GM19351 (cell line): ENCODE data around the gene PRKCE.

Experiments
- ATAC-seq: cut with Tn5 transposase; IDR thresholded peaks from one replicate; pipeline ENCODE4 v1.9.1; 2021; ENCODE audit warnings: mild to moderate bottlenecking, moderate library complexity; ENCODE audit not compliant: unreplicated experiment

The PRKCE gene

DNA sequence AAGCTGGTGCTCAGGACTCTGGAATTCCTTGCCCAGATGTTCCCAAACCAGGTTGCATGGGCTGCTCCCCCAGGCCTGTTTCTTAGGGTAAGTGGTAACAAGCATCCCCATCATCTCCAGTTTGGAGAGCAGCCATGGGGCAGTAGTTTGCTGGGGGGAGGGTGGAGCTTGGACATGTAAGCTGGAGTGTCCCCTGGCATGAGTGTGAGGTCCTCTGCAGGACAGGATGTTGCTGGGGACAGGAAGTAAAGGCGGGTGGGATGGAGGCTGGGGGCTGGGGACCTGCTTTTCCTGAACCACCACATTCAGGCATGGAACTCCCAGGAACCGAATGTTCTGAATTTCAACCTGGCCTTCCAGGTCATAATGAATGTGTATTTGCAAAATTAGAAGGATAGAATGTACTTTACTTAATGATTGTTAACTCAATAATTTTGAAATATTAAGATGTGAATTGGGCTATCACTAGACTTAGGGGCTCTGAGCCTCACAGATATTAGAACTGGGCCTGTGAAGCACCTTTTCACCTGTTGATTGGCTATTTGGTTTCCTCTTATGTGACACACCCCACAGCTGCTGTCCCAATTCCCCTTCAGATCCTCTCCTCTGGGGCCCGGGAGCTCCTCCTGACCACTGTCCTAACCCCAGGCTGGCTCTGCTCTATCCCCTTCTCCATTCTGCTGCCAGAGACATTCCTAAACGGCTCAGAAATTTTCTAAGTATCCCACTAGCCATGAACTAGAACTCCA lies 579.4 kb downstream of the PRKCE start:
- ATAC-seq: no peak

DNA sequence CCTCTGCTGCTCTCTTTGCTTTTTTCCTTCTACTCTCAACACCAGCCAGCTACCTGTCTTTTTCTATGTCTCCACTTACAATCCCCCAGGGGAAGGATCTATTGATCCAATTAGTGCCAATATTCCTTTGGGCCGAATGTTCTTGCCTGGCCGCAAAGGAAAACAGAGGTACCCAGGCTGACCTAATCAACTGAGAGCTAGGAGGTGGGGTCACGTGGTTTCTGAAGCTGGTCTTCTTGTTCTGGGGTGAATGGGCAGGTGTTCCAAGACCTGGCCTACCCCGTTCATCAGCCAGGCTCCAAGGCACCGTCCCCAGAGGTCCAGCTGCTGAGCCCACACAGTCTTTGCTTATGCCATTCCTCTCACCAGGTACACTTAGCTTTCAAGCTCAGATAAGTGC lies 580.2 kb downstream of the PRKCE start:
- ATAC-seq: no peak

DNA sequence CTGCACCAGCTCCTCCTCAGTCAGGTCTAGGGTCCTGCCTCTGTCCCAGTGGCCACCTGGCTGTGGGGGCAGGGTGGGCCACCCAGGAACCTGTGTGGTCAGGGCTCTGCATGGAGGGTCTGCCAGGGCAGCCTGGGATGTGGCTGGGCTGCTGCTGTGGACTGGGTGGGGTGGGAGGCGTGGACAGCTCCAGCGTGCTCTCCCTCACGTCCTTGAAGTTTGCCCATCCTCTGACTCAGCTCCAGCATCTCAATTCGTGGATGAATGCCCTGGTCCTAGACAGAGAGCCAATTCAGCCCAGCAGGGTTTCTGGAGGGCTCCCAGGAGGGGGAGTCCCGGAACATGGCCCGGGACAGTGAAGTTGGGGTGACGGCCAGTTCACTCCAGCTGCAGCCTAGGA lies 581.4 kb downstream of the PRKCE start:
- no peak for ATAC-seq

DNA sequence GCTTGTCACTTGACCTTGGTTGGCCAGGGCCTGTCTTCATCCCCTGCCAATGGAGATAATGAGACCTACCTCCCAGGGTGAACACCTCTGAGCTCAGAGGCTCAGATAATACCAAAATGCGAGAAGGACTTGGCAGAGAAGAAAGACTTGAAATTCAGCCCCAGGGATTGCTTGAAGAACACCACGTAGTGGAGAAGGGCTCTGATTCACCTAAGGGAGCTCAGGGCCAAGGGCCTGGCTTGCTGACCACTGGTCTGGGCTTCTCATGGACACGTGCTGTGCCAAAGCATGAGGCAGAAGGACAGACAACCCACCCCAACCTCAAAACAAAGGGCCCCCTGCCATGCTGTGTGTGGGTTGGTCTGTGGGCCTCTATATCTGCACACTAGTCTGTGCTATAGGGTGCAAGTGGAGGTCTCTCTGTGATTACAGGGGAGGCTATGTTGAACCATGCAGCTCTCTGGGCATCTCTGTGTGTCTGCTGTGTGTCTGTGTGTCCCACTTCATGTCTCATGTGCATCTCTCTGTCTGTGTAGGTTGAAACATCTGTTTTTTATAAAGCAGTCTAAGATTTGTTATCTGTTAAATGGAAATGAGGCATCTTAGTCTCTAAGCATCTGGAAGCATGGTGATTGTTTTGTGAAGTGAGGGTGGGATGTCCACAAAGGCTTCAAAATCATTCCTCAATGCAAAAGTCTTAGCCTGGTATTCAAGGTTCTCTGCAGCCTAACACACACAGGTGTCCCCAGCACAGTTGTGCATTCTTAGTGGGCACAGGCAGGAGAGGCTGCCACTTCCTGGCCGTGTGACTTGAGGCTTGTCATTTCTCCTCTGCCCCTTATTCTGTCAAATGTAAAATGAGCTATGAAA lies 584.8 kb downstream of the PRKCE start:
- no peak for ATAC-seq

DNA sequence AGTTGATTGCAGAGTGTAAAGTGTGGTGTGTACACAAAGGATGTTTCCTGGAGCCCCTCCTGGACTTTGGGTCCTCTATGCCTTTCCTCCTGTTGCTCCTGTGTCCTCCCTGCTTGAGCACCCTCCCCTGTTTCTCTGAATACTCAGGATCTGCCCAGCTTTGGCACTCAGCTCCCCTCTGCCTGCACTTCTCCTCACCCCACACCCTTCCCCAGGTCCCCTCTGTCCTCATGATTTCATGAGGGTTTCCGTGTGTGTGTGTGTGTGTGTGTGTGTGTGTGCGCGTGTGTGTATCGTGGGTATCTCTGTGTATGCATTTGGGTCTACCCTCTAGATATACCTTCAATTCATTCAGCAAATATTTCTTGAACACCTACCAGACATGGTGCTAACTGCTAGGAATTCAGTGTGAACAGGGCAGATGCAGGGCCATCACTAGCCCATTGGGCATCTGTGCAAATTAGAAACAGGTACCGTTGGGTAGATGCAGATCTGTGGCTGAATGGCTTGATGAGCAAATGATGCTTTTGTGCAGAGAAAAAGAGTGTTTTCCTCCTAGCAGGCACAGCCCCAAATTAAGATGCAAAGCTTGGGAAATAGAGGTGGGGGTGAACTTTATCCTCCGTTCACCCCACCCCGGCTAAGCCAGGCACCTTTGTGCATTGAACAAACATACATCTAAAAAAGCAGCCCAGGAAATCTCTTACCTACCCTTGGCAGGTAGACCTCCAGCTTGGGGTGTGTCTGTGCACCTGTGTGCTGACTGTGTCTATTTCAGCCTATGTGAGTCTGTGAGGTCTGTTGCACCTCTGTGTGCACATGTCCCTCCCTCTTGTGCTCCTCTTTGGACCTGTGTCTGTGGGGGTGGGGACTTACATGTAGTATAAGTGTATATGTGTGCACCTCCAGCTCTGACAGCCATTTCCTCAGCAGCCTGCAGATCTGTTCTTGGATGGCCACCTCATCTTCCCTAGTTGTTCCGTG lies 585.7 kb downstream of the PRKCE start:
- no peak for ATAC-seq
